CD4-positive, alpha-beta T cell (primary cell): ENCODE results near the gene DDX4. TPM values are rescaled to one million over a fixed set of nuclear protein-coding genes. Genes with fewer than 3 reads are reported as not detected.
"Not testable (repeated sequence)": the region's sequence is repeated elsewhere in the genome, so short reads cannot be mapped to it uniquely, and the experiment has no call there.

Source experiments
- ATAC-seq: fragments of 200-7000 bp; cut with Tn5 transposase; one replicate; pipeline ENCODE4 v1.10.0; 2022; ENCODE audit warnings: mild to moderate bottlenecking; ENCODE audit not compliant: poor library complexity
- CTCF ChIA-PET: fragments of 350-600 bp; sonication (Branson Sonifier 250); formaldehyde crosslinking; loops from one replicate; lab custom pipeline; 2021; ENCODE audit warnings: antibody characterized with exemption, inconsistent platforms; lab: Charles Lee
- POLR2A ChIA-PET: fragments of 350-600 bp; sonication (Branson Sonifier 250); formaldehyde crosslinking; loops from one replicate; lab custom pipeline; 2021; ENCODE audit warnings: antibody characterized with exemption, inconsistent platforms; lab: Charles Lee
- DNase-seq, 14 experiments: peaks; one replicate each; pipeline ENCODE4 v3.0.0-alpha.2; 2013 to 2020; ENCODE audit warnings: mixed read lengths in 2 of 14
- H3K27ac ChIP-seq, 2 donors: one replicate each; pipeline versions ENCODE4 v1.5.1 to v1.7.0; 2013; ENCODE audit warnings: low read length in 2 of 2, low read depth in 1 of 2, mild to moderate bottlenecking in 1 of 2
- H3K27me3 ChIP-seq, 2 experiments: 1 replicate in 1 of 2; 2 replicates in 1 of 2; pipeline versions ENCODE4 v1.6.1 to v1.7.0; 2013; ENCODE audit warnings: low read length in 2 of 2, control low read depth in 1 of 2, mild to moderate bottlenecking in 1 of 2, moderate library complexity in 1 of 2; ENCODE audit not compliant: insufficient read depth in 2 of 2, control insufficient read depth in 1 of 2
- H3K36me3 ChIP-seq: one replicate; pipeline ENCODE4 v1.6.1; 2013; ENCODE audit warnings: low read length, control low read depth; ENCODE audit not compliant: insufficient read depth
- H3K4me1 ChIP-seq: one replicate; pipeline ENCODE4 v1.6.1; 2013; ENCODE audit warnings: low read length, control low read depth; ENCODE audit not compliant: insufficient read depth
- H3K4me3 ChIP-seq: one replicate; pipeline ENCODE4 v1.5.1; 2013; ENCODE audit warnings: mild to moderate bottlenecking, low read length, moderate library complexity
- H3K9me3 ChIP-seq, 2 experiments: 1 replicate in 1 of 2; 2 replicates in 1 of 2; pipeline versions ENCODE4 v1.6.1 to v1.7.0; 2013; ENCODE audit warnings: low read length in 2 of 2, mild to moderate bottlenecking in 2 of 2, control low read depth in 1 of 2, moderate library complexity in 1 of 2; ENCODE audit not compliant: control insufficient read depth in 1 of 2, insufficient read depth in 1 of 2
- H3K27ac Mint-ChIP-seq: one replicate; pipeline ENCODE4 v1.8.0; 2020; ENCODE audit warnings: mixed read lengths
- H3K27me3 Mint-ChIP-seq: one replicate; pipeline ENCODE4 v1.8.0; 2021; ENCODE audit warnings: mixed read lengths
- H3K36me3 Mint-ChIP-seq: one replicate; pipeline ENCODE4 v1.8.0; 2021; ENCODE audit warnings: low read depth, mixed read lengths
- H3K4me1 Mint-ChIP-seq: one replicate; pipeline ENCODE4 v1.8.0; 2021; ENCODE audit warnings: low read depth, mixed read lengths
- H3K4me3 Mint-ChIP-seq: one replicate; pipeline ENCODE4 v1.8.0; 2020; ENCODE audit warnings: mild to moderate bottlenecking, mixed read lengths
- H3K9me3 Mint-ChIP-seq: one replicate; pipeline ENCODE4 v1.8.0; 2020; ENCODE audit warnings: mixed read lengths
- CTCF ChIP-seq: fragments of 200-600 bp; IDR thresholded peaks from one replicate; pipeline ENCODE4 v1.8.0; 2022; ENCODE audit warnings: antibody characterized with exemption, mild to moderate bottlenecking
- intact Hi-C, 2 experiments: fragments of 100-400 bp; cut with DNase I in 1 of 2; cut with micrococcal nuclease in 1 of 2; formaldehyde crosslinking; loops; one replicate each; pipeline versions ENCODE4 v1.15.1 to v1.9.0; 2023 to 2025; cut with DNase I, micrococcal nuclease
- total RNA-seq, 174 experiments: library from RNA in 2 of 174; stranded (reverse) in 2 of 174; gene quantifications; one replicate each; pipeline ENCODE4 v1.2.3 and lab custom pipeline; 2021 to 2026

Gene DDX4
- total RNA-seq, 2 experiments from 2014 or later, result not detected

GRCh38 chr5:55750499-55750898 lies 12.6 kb downstream of the DDX4 start:
- TF ChIP-seq CTCF, result no peak
- Mint-ChIP-seq H3K4me1 (no peaks in the 10 kb centered on the region), H3K27ac (no peak overlapping the region), H3K36me3 (no peaks in the 10 kb centered on the region), H3K9me3 (no peaks in the 10 kb centered on the region), H3K4me3 (no peak overlapping the region), H3K27me3 (peaks cover 6% of the 10 kb centered on the region)
- Histone ChIP-seq H3K9me3 (no peaks in the 10 kb centered on the region), H3K36me3 (no peaks in the 10 kb centered on the region), H3K27ac (no peak overlapping the region), H3K4me1 (no peaks in the 10 kb centered on the region), H3K27me3 (no peaks in the 10 kb centered on the region), H3K4me3 (no peak overlapping the region)
- DNase-seq (no peak), ATAC-seq (no peak)
- ChIA-PET POLR2A (no interaction called here), CTCF (no interaction called here)
- intact Hi-C loops, result no loop called here

GRCh38 chr5:55758231-55758630 lies 20.4 kb downstream of the DDX4 start:
- ATAC-seq (no peak), DNase-seq (no peak)
- no peaks in the 10 kb centered on the region for H3K4me1 Mint-ChIP-seq
- H3K27me3 Mint-ChIP-seq, result peaks cover 17% of the 10 kb centered on the region
- no peak overlapping the region for H3K4me3 Mint-ChIP-seq
- POLR2A ChIA-PET, result no interaction called here
- Histone ChIP-seq H3K27ac (no peak overlapping the region), H3K36me3 (no peaks in the 10 kb centered on the region), H3K9me3 (peaks cover 0 to 5% of the 10 kb centered on the region in 2 experiments), H3K4me1 (no peaks in the 10 kb centered on the region), H3K4me3 (no peak overlapping the region), H3K27me3 (peaks cover 3 to 11% of the 10 kb centered on the region in 2 experiments)
- no peak overlapping the region for H3K27ac Mint-ChIP-seq
- intact Hi-C loops, result no loop called here
- CTCF ChIA-PET, result interaction anchor here (0.6 kb wide), 1 partner anchor 1843 kb away, joined by 5 read pairs; no protein-coding TSS in a partner anchor
- H3K36me3 Mint-ChIP-seq, result no peaks in the 10 kb centered on the region
- TF ChIP-seq CTCF, result no peak
- H3K9me3 Mint-ChIP-seq, result peaks cover 2% of the 10 kb centered on the region

- intact Hi-C loops, result no loop called here
- Mint-ChIP-seq H3K27ac (no peak overlapping the region), H3K4me3 (no peak overlapping the region), H3K36me3 (no peaks in the 10 kb centered on the region), H3K9me3 (peaks cover 2% of the 10 kb centered on the region), H3K27me3 (peaks cover 17% of the 10 kb centered on the region), H3K4me1 (peaks cover 4% of the 10 kb centered on the region)
- no peak for ATAC-seq
- no peaks in the 10 kb centered on the region for H3K36me3 ChIP-seq
- no peaks in the 10 kb centered on the region for H3K4me1 ChIP-seq
- no peak for DNase-seq
- no peak overlapping the region for H3K27ac ChIP-seq
- ChIA-PET POLR2A (no interaction called here), CTCF (interaction anchor here (0.6 kb wide), 1 partner anchor 1843 kb away, joined by 5 read pairs; no protein-coding TSS in a partner anchor)
- H3K9me3 ChIP-seq, result peaks cover 0 to 5% of the 10 kb centered on the region in 2 experiments
- no peak for TF ChIP-seq CTCF
- no peak overlapping the region for H3K4me3 ChIP-seq
- H3K27me3 ChIP-seq, result peaks cover 3 to 11% of the 10 kb centered on the region in 2 experiments
Measured at GRCh38 chr5:55758714-55759113, 20.9 kb downstream of the DDX4 start.

- POLR2A ChIA-PET, result not testable (repeated sequence)
Measured at GRCh38 chr5:55761721-55762120, 23.9 kb downstream of the DDX4 start.

More at GRCh38 chr5:55761721-55762120, 23.9 kb downstream of the DDX4 start:
- H3K9me3 Mint-ChIP-seq, H3K27ac ChIP-seq, H3K36me3 Mint-ChIP-seq, H3K27ac Mint-ChIP-seq, H3K4me3 Mint-ChIP-seq, H3K4me1 ChIP-seq, CTCF ChIA-PET, ATAC-seq, H3K9me3 ChIP-seq, DNase-seq, H3K4me3 ChIP-seq, H3K36me3 ChIP-seq, intact Hi-C loops: not testable (repeated sequence)
- H3K27me3 Mint-ChIP-seq, result peaks cover 17% of the 10 kb centered on the region
- peaks cover 0 to 11% of the 10 kb centered on the region in 2 experiments for H3K27me3 ChIP-seq
- H3K4me1 Mint-ChIP-seq, result peaks cover 17% of the 10 kb centered on the region
